Occipital lobe (tissue), 2 donors: Measurements from ENCODE around the gene RPS6KA2. TPM values are rescaled to one million over a fixed set of nuclear protein-coding genes. Genes with fewer than 3 reads are reported as not detected.

Source experiments
- DNase-seq: peaks from one replicate; lab custom pipeline; 2025; lab: John Stamatoyannopoulos, UW
- total RNA-seq: library from RNA; depleted of rRNA; stranded (reverse); fragments of >200 nt; gene quantifications from one replicate; pipeline ENCODE4 v1.2.3, GENCODE V29; 2014

Gene RPS6KA2
- total RNA-seq, 1 donor from 2014 or later: 18.4 TPM

GRCh38 chr6:166656230-166657151 is 29.4 kb upstream of the RPS6KA2 start:
- DNase-seq: no peak

DNA sequence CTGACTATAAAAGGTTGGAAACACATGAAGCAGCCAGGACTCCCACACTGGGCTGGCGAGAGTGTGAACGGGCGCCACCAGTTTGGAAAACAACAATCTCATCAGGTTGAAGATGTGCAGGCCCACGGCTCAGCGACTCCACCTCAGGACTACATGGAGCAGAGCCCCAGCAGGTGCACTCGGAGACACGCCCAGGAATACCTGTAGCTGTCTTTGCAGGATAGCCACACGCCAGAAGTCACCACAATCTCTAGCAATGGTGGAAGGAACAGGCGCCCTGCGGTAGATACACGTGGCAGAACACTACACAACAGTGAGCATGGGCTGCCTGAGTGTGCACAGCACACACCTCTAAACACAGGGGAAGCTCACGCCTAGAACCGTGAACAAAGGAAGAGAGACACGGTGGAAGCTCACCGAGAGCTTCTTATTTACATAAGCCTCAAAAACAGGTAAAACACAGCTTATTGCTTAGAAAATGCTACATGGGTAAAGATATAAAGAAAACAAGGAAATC is 28.7 kb upstream of the RPS6KA2 start:
- DNase-seq: no peak

DNA sequence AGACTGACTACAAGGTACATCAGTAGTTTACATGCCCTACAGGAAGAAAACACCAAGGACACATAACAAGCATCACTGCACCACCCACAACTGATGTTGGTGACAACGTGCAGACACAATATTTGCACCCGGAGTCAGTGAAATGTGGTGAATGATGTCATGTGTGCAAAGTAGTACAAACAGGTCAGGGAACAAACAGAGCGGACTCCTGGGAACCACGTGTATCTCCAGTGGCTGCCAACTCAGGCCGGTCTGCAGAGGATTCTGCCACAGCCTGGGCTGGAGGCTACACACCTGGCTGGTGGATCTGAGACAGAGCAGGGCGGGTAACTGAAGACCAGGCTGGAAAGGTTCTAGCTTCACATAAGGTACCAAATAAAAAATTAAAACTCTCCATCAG is 28.2 kb upstream of the RPS6KA2 start:
- no peak for DNase-seq

DNA sequence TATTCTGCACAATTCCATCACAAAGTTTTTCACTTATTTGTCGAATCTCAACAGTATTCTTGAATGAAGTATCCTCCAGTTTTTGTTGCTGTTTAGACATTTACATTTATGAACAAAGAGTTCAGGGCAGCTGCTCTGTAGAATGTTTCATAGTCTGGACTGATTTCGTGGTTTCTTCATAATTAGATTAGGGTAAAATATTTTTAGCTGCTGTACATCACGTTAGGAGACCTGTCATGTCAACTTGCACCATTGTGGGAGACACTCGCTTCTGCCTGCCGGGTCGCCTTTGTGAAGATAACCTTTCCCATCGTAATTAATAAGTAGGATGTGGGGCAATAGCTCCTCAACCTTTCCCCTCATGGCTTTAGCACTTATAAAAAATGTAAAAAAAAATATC is 27.5 kb upstream of the RPS6KA2 start:
- no peak for DNase-seq

DNA sequence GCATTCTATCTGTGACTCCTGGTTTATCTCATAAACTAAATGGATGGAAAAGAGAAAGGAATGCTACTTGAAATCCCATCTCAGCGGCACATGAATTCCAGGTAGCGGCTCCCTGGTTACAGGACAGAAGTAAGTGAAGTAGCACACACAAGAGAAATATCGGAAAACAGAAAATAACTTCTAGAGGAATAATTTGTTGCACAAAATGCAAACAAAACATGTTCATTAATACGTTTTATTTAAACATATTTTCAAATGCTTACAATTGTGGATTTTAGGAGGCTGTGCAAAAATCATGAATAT is 26.5 kb upstream of the RPS6KA2 start:
- no peak for DNase-seq

GRCh38 chr6:166650824-166651807 is 24.1 kb upstream of the RPS6KA2 start:
- no peak for DNase-seq

- no peak for DNase-seq
These were observed 23.0 kb upstream of the RPS6KA2 start for GRCh38 chr6:166650047-166650446.

- no peak for DNase-seq
These were observed 21.8 kb upstream of the RPS6KA2 start for GRCh38 chr6:166648846-166649245.

DNA sequence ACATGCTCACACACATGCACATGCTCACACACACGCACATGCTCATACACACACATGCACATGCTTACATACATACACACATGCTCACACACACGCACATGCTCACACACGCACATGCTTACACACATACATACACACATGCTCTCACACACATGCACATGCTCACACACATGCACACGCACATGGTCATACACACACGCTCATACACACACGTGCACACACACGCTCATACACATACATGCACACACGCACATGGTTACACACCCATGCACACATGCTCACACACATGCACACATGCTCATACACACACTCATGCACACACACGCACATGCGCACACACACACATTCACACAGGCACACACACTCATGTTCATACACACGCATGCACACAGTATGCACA is 20.8 kb upstream of the RPS6KA2 start:
- no peak for DNase-seq

DNA sequence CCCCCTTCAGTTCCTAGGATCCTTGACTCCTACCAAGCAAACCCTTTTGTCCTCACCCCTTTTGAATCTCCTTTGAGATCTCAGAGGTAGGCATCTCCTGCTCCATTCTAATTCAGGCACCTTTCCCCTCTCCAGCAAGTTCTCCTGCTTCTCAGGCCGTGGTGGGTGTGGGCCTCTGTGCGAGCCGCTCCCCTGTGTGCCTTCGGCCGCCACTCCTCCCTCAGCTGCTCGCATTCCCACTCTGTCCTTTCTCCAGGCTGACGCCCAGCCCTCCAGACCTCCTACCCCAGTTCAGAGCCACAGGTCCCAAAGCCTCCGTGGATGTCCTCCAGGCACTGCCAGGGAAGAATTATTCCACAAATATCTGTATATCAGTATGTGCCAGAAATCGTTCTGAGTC is 19.7 kb upstream of the RPS6KA2 start:
- no peak for DNase-seq

DNA sequence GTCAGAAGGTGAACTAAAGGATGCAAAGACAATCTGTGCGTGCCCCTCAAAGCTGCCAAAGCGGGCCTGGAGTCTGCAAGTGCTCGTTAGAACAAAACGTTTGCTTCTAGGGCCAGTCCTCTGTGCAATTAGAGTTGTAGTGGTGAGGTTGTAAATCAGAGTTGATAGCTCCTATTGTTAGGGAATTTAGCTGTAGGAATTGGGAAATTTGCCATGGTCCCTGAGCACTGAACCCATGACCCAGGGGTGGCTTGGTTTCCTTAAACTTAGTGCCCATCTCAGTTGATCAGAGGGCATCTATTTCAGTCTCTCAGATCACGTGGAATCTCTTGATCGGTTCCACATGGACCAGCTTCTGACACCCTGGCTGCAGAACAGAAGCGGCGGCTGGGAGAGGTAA is 18.8 kb upstream of the RPS6KA2 start:
- no peak for DNase-seq

DNA sequence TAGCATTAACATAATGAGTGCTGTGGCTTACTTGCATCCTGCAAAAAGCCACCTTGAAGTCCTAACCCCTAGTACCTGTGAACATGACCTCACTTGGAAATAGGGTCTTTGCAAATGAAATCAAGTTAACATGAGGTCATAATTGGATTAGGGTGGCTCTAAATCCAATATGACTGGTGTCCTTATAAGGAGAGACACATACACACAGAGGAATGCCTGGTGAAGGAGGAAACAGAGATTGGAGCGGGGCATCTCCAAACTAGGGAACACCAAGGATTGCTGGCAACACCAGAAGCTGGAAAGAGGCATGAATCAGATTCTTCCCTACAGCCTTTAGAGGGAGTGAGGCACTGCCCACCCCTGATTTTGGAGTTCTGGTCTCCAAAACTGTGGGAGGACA is 17.6 kb upstream of the RPS6KA2 start:
- no peak for DNase-seq

GRCh38 chr6:166643891-166644590 is 17.0 kb upstream of the RPS6KA2 start:
- no peak for DNase-seq

DNA sequence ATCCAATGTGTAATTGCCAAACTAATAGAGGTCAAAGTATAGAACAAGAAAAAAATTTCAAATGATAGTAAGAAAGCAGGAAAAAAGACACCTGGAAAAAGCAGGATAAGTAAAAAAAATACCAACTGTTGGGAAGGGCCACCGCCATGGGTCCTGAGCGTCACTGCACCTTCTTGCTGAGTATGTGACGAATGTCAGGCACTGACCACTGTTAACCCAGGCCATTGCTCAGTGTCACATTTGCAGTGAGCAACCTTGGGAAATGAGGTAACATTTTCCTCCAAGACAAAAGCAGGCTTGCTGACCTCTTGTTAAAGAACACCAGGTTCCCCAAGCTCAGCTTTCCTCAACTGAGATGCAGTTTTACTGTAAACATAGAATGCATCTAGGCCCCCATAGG is 15.6 kb upstream of the RPS6KA2 start:
- DNase-seq: no peak

DNA sequence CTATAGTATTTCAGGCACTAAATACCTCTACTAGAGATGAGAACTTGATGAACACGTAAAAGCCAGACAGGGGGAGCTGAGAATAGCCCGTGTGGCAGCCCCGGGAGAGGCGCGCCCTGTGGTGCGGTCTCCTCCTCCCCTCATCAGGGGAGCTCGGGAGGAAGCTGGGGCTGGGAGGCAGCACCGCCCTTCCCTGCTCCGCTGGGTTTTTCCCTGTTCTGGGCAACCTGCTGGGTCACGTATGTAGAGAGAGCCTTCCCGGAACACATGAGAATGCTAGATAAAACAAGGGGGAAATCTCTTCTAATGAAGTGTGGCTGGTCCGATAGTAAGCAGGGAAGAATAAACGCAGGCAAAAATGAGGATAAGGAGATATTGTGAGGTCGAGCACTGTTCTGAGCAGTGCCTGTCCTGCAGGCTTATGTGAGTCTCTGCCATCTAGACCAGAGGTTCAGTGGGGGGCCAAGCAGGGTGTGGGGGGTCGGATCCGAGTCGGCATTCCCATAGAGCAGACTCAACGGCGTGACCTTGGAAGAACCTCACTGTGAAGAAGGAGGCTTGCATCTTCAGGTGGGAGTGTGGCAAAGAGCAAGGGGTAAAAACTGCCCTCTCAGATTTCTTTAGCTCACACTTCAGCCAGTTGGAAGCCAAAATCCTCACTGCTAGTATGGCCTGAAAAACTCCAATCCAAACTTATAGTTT is 13.4 kb upstream of the RPS6KA2 start:
- no peak for DNase-seq

GRCh38 chr6:166639921-166640320 is 12.9 kb upstream of the RPS6KA2 start:
- DNase-seq: no peak

- DNase-seq: no peak
These were observed 11.5 kb upstream of the RPS6KA2 start for GRCh38 chr6:166638573-166638964.

GRCh38 chr6:166637812-166638572 is 10.9 kb upstream of the RPS6KA2 start:
- no peak for DNase-seq

GRCh38 chr6:166636934-166637333 is 9.9 kb upstream of the RPS6KA2 start:
- DNase-seq: no peak
